PC-3 (cell line): ENCODE results near the gene SLAMF7. TPM values are rescaled to one million over a fixed set of nuclear protein-coding genes. Genes with fewer than 3 reads are reported as not detected.

Experiments
- ATAC-seq: fragments of 200-7000 bp; cut with Tn5 transposase; 2 replicates; pipeline ENCODE4 v1.9.1; 2020; ENCODE audit warnings: mild to moderate bottlenecking, moderate library complexity
- BruUV-seq: library from RNA; stranded (reverse); fragments of 400-500 nt; replicated peaks from 2 replicates; lab custom pipeline; 2021; lab: Mats Ljungman, UMichigan
- CTCF ChIA-PET: fragments of 300-600 bp; sonication (Branson Sonifier 250); formaldehyde crosslinking; loops from one replicate; lab custom pipeline; 2022; ENCODE audit warnings: antibody characterized with exemption; lab: Charles Lee
- POLR2A ChIA-PET: fragments of 300-600 bp; sonication (Branson Sonifier 250); formaldehyde crosslinking; loops from one replicate; lab custom pipeline; 2022; ENCODE audit warnings: antibody characterized with exemption; ENCODE audit not compliant: unreplicated experiment; lab: Charles Lee
- DNase-seq: peaks from one replicate; pipeline ENCODE4 v3.0.0-alpha.2; 2015
- H2AFZ ChIP-seq: fragments of 300-600 bp; sonication (generic); 2 replicates; pipeline ENCODE4 v1.6.0; 2016; ENCODE audit warnings: antibody characterized with exemption, low read length
- H3F3A ChIP-seq: fragments of 300-600 bp; sonication (generic); one replicate; pipeline ENCODE4 v1.6.0; 2017; ENCODE audit warnings: antibody characterized with exemption, low read length, control low read depth, mild to moderate bottlenecking; ENCODE audit not compliant: unreplicated experiment
- H3K27ac ChIP-seq: fragments of 300-600 bp; sonication (generic); 2 replicates; pipeline ENCODE4 v1.5.1; 2016; ENCODE audit warnings: mild to moderate bottlenecking, low read length
- H3K27me3 ChIP-seq: fragments of 300-600 bp; sonication (generic); 2 replicates; pipeline ENCODE4 v1.6.1; 2016; ENCODE audit warnings: low read length, mixed read lengths
- H3K36me3 ChIP-seq: fragments of 300-600 bp; sonication (generic); 2 replicates; pipeline ENCODE4 v1.6.1; 2016; ENCODE audit warnings: low read depth, mixed run types, low read length, mixed read lengths
- H3K4me1 ChIP-seq: fragments of 300-600 bp; sonication (generic); 2 replicates; pipeline ENCODE4 v1.5.1; 2016; ENCODE audit warnings: low read length; ENCODE audit not compliant: insufficient read depth
- H3K4me2 ChIP-seq: fragments of 300-600 bp; sonication (generic); 2 replicates; pipeline ENCODE4 v1.6.0; 2016; ENCODE audit warnings: low read length
- H3K4me3 ChIP-seq: fragments of 300-600 bp; sonication (generic); 2 replicates; pipeline ENCODE4 v1.5.1; 2016; ENCODE audit warnings: mild to moderate bottlenecking, low read length, mixed read lengths
- H3K79me2 ChIP-seq: fragments of 300-600 bp; sonication (generic); 2 replicates; pipeline ENCODE4 v1.6.1; 2017; ENCODE audit warnings: low read length, mixed read lengths
- H3K9ac ChIP-seq: fragments of 300-600 bp; sonication (generic); 2 replicates; pipeline ENCODE4 v1.6.0; 2016; ENCODE audit warnings: mild to moderate bottlenecking, low read length
- H3K9me2 ChIP-seq: fragments of 300-600 bp; sonication (generic); replicated peaks from 2 replicates; pipeline ENCODE4 v1.6.1; 2016; ENCODE audit warnings: mixed run types, low read length, mixed read lengths
- H3K9me3 ChIP-seq: fragments of 300-600 bp; sonication (generic); 2 replicates; pipeline ENCODE4 v1.6.1; 2016; ENCODE audit warnings: low read length, mixed read lengths
- H4K20me1 ChIP-seq: fragments of 300-600 bp; sonication (generic); 2 replicates; pipeline ENCODE4 v1.6.1; 2016; ENCODE audit warnings: low read length, mixed read lengths
- CTCF ChIP-seq: fragments of 300-600 bp; sonication (generic); conservative IDR thresholded peaks from 2 replicates; pipeline ENCODE4 v1.5.1; 2017; ENCODE audit warnings: antibody characterized with exemption, low read depth, mild to moderate bottlenecking, low read length
- EZH2 ChIP-seq: fragments of 300-600 bp; sonication (generic); IDR thresholded peaks from one replicate; pipeline ENCODE4 v1.6.1; 2017; ENCODE audit warnings: antibody characterized with exemption, mild to moderate bottlenecking, low read length; ENCODE audit not compliant: unreplicated experiment
- EZH2phosphoT487 ChIP-seq: fragments of 300-600 bp; sonication (generic); IDR thresholded peaks from 2 replicates; pipeline ENCODE4 v1.6.1; 2018; ENCODE audit warnings: mild to moderate bottlenecking, antibody characterized with exemption, low read length, borderline replicate concordance
- intact Hi-C: fragments of 100-400 bp; cut with micrococcal nuclease; formaldehyde crosslinking; loops from 2 replicates; pipeline ENCODE4 v1.9.0; 2023
- total RNA-seq: library from RNA; depleted of rRNA; stranded (reverse); fragments of >200 nt; gene quantifications from 2 replicates; pipeline ENCODE4 v1.2.3, GENCODE V29; 2014

SLAMF7 gene
- total RNA-seq, 1 experiment from 2014 or later, result 0.15 TPM

DNA sequence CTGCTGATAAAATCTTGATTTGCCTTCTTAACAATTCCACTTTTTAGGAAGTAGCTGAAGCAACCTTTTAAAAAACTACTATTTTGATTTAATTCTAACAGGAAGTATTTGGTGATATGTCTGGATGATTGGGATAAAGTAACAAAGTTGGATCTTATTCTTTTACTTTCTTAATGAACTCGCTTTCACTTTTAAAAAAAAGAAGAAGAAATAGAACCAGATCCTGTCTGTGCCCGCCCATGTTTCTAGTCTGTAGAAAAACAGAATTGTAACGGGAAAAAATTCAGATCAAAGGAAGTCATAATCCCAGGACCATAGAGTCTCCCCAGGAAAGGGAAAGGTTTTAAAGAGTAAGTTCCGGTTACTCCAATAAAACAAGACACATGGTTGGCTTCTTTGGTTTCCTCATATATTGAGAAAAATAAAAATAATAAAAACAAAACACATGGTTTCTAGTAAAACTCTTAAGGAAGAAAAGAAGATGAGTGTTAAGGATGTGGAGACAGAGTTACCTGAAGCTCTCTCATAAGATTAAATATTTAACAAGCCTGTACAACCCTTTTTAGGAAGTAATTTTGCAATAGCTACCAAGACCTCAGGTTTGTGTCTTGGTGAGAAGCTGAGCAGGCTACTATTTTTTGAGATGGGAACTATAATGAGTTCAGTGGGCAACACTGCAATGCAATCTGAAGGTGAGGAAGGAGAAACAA lies 32.4 kb upstream of the SLAMF7 start:
- Histone ChIP-seq H3F3A (no peaks in the 10 kb centered on the region), H3K4me2 (no peak overlapping the region), H3K9me3 (no peaks in the 10 kb centered on the region), H2AFZ (no peak overlapping the region), H3K9me2 (no peaks in the 10 kb centered on the region), H3K27me3 (peaks cover 97% of the 10 kb centered on the region), H3K79me2 (no peaks in the 10 kb centered on the region), H3K36me3 (no peaks in the 10 kb centered on the region), H3K27ac (no peak overlapping the region), H4K20me1 (no peaks in the 10 kb centered on the region), H3K9ac (no peak overlapping the region), H3K4me3 (no peak overlapping the region), H3K4me1 (no peaks in the 10 kb centered on the region)
- ChIA-PET CTCF (no interaction called here), POLR2A (no interaction called here)
- TF ChIP-seq EZH2 (no peak), EZH2phosphoT487 (no peak), CTCF (no peak)
- intact Hi-C loops, result no loop called here
- ATAC-seq (no peak), DNase-seq (no peak)
- no TSS peak for BruUV-seq

DNA sequence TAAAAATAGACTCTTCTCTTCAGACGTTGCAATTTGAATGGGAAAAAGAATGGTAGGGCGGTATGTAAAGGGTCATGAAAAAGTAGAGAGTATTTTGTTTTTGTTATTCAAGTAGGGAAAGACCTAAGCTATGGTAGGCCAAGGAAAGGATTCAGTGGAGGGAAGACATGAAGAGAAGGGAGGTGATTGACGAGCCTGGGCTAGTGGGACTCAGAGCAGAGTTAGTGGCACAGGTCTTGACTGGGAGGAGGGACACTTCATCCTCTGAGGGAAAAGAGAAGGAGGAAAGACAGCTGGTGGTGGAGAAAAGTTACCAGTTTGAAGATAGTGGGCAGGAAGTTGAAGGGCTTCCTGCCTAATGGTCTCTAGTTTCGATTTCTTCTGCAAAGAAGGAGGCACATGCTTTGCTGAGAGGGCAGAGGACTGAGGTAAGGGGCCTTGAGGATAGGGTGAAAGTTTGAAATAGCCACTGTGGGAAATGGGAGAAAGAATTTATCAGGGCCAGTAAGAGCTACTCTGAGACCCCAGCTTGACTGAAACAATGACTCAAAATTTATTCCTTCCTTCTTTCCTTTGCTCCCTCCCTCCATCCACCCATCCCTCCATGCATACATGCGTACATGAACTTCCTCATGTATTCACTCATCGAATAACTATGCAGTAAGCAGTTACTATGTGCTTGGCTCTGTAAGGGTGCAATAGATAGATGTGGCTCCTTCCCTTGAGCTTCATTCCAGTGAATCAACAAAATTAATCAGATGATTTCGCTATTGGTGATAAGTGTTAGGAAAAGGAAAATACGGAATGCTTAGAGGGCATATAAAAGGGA lies 31.6 kb upstream of the SLAMF7 start:
- intact Hi-C loops, result no loop called here
- H3K36me3 ChIP-seq, result no peaks in the 10 kb centered on the region
- no peak overlapping the region for H3K9ac ChIP-seq
- no peak overlapping the region for H3K27ac ChIP-seq
- ATAC-seq (no peak), DNase-seq (no peak)
- POLR2A ChIA-PET, result no interaction called here
- H3K27me3 ChIP-seq, result peaks cover 97% of the 10 kb centered on the region
- CTCF ChIA-PET, result no interaction called here
- no peaks in the 10 kb centered on the region for H3K79me2 ChIP-seq
- TF ChIP-seq CTCF, result no peak
- TF ChIP-seq EZH2phosphoT487, result no peak
- no peak for TF ChIP-seq EZH2
- H3K4me2 ChIP-seq, result no peak overlapping the region
- no peaks in the 10 kb centered on the region for H3F3A ChIP-seq
- H3K4me3 ChIP-seq, result no peak overlapping the region
- no peak overlapping the region for H2AFZ ChIP-seq
- no peaks in the 10 kb centered on the region for H4K20me1 ChIP-seq
- H3K4me1 ChIP-seq, result no peaks in the 10 kb centered on the region
- H3K9me3 ChIP-seq, result no peaks in the 10 kb centered on the region
- BruUV-seq, result no TSS peak
- no peaks in the 10 kb centered on the region for H3K9me2 ChIP-seq

GRCh38 chr1:160708118-160708517 lies 30.9 kb upstream of the SLAMF7 start:
- H3K9me2 ChIP-seq, result no peaks in the 10 kb centered on the region
- no peaks in the 10 kb centered on the region for H3K36me3 ChIP-seq
- no peak overlapping the region for H2AFZ ChIP-seq
- ATAC-seq (no peak), DNase-seq (no peak)
- CTCF ChIA-PET, result no interaction called here
- BruUV-seq, result no TSS peak
- POLR2A ChIA-PET, result no interaction called here
- H3K4me1 ChIP-seq, result no peaks in the 10 kb centered on the region
- TF ChIP-seq EZH2, result no peak
- TF ChIP-seq EZH2phosphoT487, result no peak
- TF ChIP-seq CTCF, result no peak
- no peak overlapping the region for H3K9ac ChIP-seq
- no peaks in the 10 kb centered on the region for H3K79me2 ChIP-seq
- no peak overlapping the region for H3K27ac ChIP-seq
- no peaks in the 10 kb centered on the region for H4K20me1 ChIP-seq
- H3K4me3 ChIP-seq, result no peak overlapping the region
- H3K9me3 ChIP-seq, result no peaks in the 10 kb centered on the region
- no peaks in the 10 kb centered on the region for H3F3A ChIP-seq
- intact Hi-C loops, result no loop called here
- H3K27me3 ChIP-seq, result peaks cover 97% of the 10 kb centered on the region
- no peak overlapping the region for H3K4me2 ChIP-seq
